HL-60 (cell line): ENCODE results near the gene MACROD2.

Source experiments
- CTCF ChIP-seq: IDR thresholded peaks from one replicate; pipeline ENCODE4 v1.5.1; 2011; ENCODE audit warnings: low read length, control low read depth, inconsistent platforms; ENCODE audit not compliant: insufficient read depth
- POLR2AphosphoS5 ChIP-seq: IDR thresholded peaks from 2 replicates; pipeline ENCODE4 v1.6.1; 2012; ENCODE audit warnings: low read depth

DNA sequence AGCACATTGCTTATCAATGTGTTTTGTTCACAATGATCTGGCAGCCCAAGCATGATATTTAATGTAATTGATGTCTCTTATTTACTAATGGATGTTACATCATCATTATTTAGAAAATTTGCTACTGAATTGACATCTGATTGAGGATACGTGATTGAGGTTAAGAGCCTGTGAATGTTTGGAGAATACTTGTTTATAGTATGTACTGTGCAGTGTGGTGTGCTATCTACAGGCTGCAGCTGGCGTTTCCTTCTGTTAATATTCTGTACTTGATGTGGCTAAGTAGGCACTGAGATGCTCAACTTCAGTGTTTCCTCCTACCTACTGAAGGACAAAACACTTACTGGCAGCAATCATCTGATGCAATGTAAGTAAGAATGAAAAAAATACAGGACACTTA is 1051.7 kb downstream of the MACROD2 start:
- TF ChIP-seq CTCF, result no peak
- TF ChIP-seq POLR2AphosphoS5, result no peak
